KOPT-K1 (cell line): ENCODE results near the gene SPATA2L.

Experiments used
- H3K27ac ChIP-seq: fragments of 200-600 bp; sonication (generic); 2 replicates; pipeline ENCODE4 v1.5.1; 2016; ENCODE audit warnings: antibody characterized with exemption, mild to moderate bottlenecking, low read depth, low read length; ENCODE audit not compliant: poor library complexity, severe bottlenecking
- H3K36me3 ChIP-seq: fragments of 200-600 bp; sonication (generic); 2 replicates; pipeline ENCODE4 v1.5.1; 2017; ENCODE audit warnings: antibody characterized with exemption, mild to moderate bottlenecking, low read length, moderate library complexity; ENCODE audit not compliant: insufficient read depth
- H3K9me3 ChIP-seq: fragments of 200-600 bp; sonication (generic); 2 replicates; pipeline ENCODE4 v1.5.1; 2017; ENCODE audit warnings: antibody characterized with exemption, low read length, mild to moderate bottlenecking; ENCODE audit not compliant: insufficient read depth, poor library complexity, severe bottlenecking

Gene SPATA2L

GRCh38 chr16:89733322-89733721, 31.8 kb upstream of the SPATA2L start:
- peaks cover 98% of the 10 kb centered on the region for H3K36me3 ChIP-seq
- no peak overlapping the region for H3K27ac ChIP-seq

DNA sequence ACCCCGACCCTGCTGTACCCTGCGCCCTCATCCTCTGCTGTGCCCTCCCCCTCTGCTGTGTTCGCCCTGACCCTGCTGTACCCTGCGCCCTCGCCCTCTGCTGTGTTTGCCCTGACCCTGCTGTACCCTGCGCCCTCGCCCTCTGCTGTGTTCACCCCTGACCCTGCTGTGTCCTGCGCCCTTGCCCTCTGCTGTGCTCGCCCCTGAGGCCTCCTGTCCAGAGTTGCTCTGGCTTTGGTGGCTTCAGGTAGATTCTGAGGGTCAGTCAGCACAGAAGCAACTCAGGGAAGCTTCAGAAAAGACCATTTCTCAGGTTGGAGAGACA, 31.4 kb upstream of the SPATA2L start:
- no peaks in the 10 kb centered on the region for H3K9me3 ChIP-seq
- H3K27ac ChIP-seq = no peak overlapping the region
- H3K36me3 ChIP-seq = peaks cover 98% of the 10 kb centered on the region

More at GRCh38 chr16:89733322-89733721, 31.8 kb upstream of the SPATA2L start:
- no peaks in the 10 kb centered on the region for H3K9me3 ChIP-seq

DNA sequence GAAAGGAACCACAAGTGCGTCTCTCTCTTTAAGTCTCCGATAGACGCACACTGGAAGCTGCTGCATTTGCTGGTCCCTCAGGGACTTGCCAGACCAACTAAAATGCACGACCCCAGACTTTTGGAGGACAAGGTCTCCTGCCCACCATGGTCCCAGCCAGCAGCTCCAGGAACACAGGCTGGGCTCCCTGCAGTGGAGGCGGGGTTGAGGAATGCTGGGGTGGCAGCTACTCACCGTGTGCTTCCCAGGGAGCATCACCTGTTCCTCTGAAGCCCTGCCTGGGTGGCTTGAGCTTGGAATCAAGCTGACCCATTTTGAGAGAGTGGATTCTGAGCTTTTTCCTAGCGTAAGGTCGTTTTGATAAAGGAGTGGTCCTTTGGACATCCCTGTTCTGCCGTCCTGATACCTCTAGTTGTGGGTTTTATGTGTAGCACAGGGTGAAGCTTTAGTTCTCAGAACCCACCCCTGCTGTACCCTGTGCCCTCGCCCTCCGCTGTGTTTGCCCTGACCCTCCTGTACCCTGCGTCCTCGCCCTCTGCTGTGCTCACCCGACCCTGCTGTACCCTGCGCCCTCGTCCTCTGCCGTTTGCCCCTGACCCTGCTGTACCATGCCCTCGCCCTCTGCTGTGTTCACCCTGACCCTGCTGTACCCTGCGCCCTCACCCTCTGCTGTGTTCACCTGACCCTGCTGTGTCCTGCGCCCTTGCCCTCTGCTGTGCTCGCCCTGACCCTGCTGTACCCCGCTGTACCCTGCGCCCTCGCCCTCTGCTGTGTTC, 30.8 kb upstream of the SPATA2L start:
- Histone ChIP-seq H3K27ac (no peak overlapping the region), H3K9me3 (no peaks in the 10 kb centered on the region), H3K36me3 (peaks cover 98% of the 10 kb centered on the region)

DNA sequence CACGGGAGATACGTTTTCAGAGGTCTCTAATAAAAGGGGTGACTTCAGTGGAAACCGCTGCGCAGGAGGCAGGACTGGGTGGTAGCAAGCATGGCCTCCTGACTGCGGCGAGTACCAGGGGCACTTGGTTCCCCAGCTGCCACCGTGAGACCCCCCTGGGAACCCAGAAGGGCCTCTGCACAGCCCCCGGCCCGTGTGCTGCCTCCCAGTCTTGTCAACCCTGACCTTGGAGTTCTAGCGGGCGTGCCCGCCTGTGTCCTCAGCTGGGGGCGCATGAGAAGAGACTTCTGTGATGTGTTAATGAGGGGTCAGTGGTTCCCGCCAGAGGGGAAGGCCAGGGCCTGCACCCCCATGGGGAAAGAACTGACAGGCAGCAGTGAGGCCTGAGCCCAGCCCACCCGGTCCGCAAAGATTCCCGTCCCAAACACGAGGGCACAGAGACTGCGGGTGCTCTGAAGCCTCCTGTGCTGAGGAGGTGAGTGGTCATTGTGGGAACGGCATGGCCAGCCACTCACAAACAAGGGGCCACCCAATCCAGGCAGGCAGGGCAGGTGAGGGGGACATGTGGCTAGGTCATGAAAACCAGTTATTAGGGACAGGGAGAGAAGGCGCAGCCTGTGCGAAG, 29.2 kb upstream of the SPATA2L start:
- H3K9me3 ChIP-seq = no peaks in the 10 kb centered on the region
- peaks cover 99% of the 10 kb centered on the region for H3K36me3 ChIP-seq
- H3K27ac ChIP-seq = no peak overlapping the region

DNA sequence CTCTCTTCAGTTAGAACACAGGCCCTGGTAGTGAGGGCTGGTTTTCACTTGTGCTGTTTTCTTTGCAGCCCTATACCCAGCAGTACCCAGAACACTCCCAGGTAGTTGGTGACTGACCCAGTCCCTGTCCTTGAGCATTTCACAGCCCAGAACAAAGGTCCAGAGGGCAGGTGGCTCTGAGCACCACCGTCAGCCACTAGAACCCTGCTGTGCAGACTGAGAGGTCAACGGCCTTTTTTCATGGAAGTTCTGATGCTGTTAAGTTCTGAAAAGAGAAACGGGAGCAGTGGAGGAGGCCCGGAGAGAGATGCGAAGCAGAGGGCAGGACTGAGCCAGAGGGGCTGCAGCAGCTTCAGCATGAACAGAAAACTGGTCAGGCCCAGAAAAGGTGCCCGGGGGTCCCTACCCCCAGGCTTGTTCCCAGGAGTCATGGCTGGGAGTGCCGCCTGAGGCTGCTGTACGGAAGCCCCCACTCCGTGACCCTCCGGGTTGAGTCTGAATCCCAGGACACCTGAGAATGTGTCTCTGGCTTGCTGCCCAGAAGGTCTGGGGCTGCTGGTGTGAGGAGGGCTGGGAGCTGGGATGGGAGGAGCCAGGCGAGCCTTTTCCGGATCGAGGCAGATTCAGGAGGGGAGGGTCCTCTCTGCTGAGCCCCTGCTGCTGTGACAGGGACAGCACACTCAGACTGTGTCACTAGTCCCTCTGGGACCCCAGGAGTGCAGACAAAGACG, 28.5 kb upstream of the SPATA2L start:
- no peaks in the 10 kb centered on the region for H3K9me3 ChIP-seq
- no peak overlapping the region for H3K27ac ChIP-seq
- H3K36me3 ChIP-seq = peaks cover 99% of the 10 kb centered on the region

- peaks cover 99% of the 10 kb centered on the region for H3K36me3 ChIP-seq
- no peak overlapping the region for H3K27ac ChIP-seq
- H3K9me3 ChIP-seq = no peaks in the 10 kb centered on the region
These were observed 27.8 kb upstream of the SPATA2L start for GRCh38 chr16:89729293-89729692.

DNA sequence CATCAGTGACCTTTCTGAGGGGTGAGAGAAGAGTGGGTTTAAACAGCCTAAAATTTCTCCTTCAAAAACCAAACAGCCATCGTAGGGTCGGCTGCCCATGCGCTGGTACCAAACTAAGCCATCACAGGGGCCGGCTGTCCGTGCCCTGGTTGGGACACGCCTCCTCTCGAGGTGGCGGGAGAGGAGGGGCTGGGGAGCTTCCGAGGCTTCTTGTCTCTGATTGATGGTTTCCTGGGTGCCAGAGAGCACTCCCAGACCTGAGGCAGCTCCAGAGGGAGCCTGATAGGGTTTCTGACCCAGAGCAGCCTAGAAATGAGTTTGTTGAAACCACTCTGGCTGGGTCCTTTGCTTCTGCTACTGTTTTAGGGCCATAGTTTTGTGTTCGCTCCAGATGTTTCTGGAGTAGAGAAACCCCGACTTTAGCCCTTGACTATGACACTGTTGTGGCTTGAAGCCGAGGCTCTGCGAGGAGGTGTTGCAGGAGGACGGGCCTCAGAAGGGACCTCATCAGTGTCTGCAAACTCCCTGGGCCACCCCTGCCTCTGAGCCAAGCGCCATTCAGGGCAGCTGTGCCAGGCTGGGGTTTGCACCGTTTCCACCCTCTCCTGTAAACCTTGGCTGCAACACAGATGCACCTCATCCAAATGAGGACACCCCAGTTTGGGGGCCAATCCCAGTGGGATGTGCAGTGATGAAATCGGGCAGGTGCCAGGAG, 26.1 kb upstream of the SPATA2L start:
- no peak overlapping the region for H3K27ac ChIP-seq
- no peaks in the 10 kb centered on the region for H3K9me3 ChIP-seq
- peaks cover 97% of the 10 kb centered on the region for H3K36me3 ChIP-seq

- no peaks in the 10 kb centered on the region for H3K9me3 ChIP-seq
- H3K27ac ChIP-seq = peak overlapping the region; percentile 99
- H3K36me3 ChIP-seq = peaks cover 57% of the 10 kb centered on the region
These were observed 22.1 kb upstream of the SPATA2L start for GRCh38 chr16:89723279-89724250.

- H3K27ac ChIP-seq = peak overlapping the region; percentile 99
- peaks cover 57% of the 10 kb centered on the region for H3K36me3 ChIP-seq
- no peaks in the 10 kb centered on the region for H3K9me3 ChIP-seq
These were observed 21.1 kb upstream of the SPATA2L start for GRCh38 chr16:89722392-89723278.

DNA sequence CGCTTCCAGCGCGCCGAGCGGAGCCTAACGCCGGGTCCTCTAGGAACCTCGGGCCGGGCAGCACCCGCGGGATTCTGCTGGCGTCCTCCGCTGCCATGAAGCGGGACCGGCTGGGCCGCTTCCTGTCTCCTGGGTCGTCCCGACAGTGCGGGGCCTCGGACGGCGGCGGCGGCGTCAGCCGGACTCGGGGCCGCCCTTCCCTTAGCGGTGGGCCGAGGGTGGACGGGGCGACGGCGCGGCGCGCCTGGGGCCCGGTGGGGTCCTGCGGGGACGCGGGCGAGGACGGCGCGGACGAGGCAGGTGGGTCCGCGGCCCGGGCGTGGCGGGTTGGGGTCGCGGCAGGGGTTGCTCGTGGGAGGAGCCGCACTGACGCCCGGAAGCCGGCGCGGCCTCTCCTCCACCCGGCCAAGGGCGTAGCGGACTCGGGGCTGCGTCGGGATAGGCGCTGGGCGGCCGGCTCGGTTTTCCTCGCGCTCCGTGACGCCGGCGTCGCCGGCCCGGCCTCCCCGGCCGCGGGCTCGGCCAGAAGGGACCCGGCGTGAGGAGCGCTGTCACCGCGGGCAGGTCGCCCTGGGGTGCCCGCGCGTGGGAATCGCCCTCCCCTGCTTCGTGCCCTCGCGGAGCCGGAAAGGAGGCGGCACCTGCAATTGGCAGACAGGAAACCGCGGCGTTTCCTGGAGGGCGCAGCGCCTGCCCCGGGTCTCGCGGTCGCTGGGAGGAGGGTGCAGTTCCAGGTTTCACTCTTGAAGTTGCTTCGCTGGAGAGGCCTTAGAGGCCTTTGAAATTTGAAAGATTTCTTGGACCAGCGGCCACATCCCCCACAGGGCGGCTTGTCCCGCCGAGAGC, 20.3 kb upstream of the SPATA2L start:
- Histone ChIP-seq H3K36me3 (peaks cover 55% of the 10 kb centered on the region), H3K9me3 (no peaks in the 10 kb centered on the region), H3K27ac (peak overlapping the region; percentile 99)

- no peaks in the 10 kb centered on the region for H3K9me3 ChIP-seq
- peaks cover 47% of the 10 kb centered on the region for H3K36me3 ChIP-seq
- peak within 1 kb of the TSS; percentile 99 for H3K27ac ChIP-seq
These were observed 19.5 kb upstream of the SPATA2L start, which contains the start of the genes VPS9D1 and ZNF276 for GRCh38 chr16:89720813-89721545. TSS of gene VPS9D1 (minus strand) at chr16:89720898. CDS start at chr16:89720861, 37 bp downstream. TSS of gene ZNF276 (plus strand) at chr16:89721537. CDS start at chr16:89721641, 104 bp downstream.

DNA sequence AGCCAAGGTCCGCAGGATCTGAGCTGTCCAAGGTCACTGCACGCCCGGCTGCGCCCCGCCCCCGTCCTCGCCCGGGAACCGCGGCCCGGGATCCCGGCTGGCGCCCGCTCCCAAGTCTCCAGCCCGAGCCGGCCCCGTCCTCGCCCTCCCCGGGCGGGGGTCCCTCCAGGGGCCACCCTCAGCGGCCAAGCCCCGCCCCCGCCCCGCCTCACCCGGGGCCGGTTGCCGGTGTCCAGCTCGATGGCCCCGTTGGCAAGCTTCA, 19.0 kb upstream of the SPATA2L start:
- peak overlapping the region; percentile 99 for H3K27ac ChIP-seq
- H3K36me3 ChIP-seq = peaks cover 46% of the 10 kb centered on the region
- H3K9me3 ChIP-seq = no peaks in the 10 kb centered on the region
